IPS DF 6.9 (cell line): ENCODE data around the gene TEX19.

Source experiments
- DNase-seq: peaks from one replicate; pipeline ENCODE4 v3.0.0-alpha.2; 2013; ENCODE audit warnings: low read depth, low spot score
- H3K27ac ChIP-seq: one replicate; pipeline ENCODE4 v1.5.1; 2013; ENCODE audit warnings: low read length, control low read depth
- H3K27me3 ChIP-seq: 2 replicates; pipeline ENCODE4 v1.6.1; 2013; ENCODE audit warnings: mild to moderate bottlenecking, low read length; ENCODE audit not compliant: control insufficient read depth, insufficient read depth
- H3K36me3 ChIP-seq: 2 replicates; pipeline ENCODE4 v1.6.1; 2013; ENCODE audit warnings: low read length; ENCODE audit not compliant: control insufficient read depth, insufficient read depth
- H3K4me1 ChIP-seq: 2 replicates; pipeline ENCODE4 v1.6.1; 2013; ENCODE audit warnings: low read length; ENCODE audit not compliant: control insufficient read depth, insufficient read depth
- H3K4me3 ChIP-seq: 2 replicates; pipeline ENCODE4 v1.5.1; 2013; ENCODE audit warnings: mild to moderate bottlenecking, low read length
- H3K9me3 ChIP-seq: 2 replicates; pipeline ENCODE4 v1.6.1; 2013; ENCODE audit warnings: low read length, inconsistent platforms; ENCODE audit not compliant: control insufficient read depth, insufficient read depth
- WGBS: extraction: QIAGEN DNeasy Blood & Tissue Kit; methylation state at CpG from one replicate; pipeline ENCODE4 v1.1.7; 2013; ENCODE audit warnings: mixed read lengths, missing lambda C conversion rate; ENCODE audit not compliant: insufficient read length, insufficient coverage; 5-methylcytosine and 5-hydroxymethylcytosine counted together

Gene TEX19, protein sequence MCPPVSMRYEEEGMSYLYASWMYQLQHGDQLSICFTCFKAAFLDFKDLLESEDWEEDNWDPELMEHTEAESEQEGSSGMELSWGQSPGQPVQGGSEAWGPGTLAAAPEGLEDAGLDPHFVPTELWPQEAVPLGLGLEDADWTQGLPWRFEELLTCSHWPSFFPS

DNA sequence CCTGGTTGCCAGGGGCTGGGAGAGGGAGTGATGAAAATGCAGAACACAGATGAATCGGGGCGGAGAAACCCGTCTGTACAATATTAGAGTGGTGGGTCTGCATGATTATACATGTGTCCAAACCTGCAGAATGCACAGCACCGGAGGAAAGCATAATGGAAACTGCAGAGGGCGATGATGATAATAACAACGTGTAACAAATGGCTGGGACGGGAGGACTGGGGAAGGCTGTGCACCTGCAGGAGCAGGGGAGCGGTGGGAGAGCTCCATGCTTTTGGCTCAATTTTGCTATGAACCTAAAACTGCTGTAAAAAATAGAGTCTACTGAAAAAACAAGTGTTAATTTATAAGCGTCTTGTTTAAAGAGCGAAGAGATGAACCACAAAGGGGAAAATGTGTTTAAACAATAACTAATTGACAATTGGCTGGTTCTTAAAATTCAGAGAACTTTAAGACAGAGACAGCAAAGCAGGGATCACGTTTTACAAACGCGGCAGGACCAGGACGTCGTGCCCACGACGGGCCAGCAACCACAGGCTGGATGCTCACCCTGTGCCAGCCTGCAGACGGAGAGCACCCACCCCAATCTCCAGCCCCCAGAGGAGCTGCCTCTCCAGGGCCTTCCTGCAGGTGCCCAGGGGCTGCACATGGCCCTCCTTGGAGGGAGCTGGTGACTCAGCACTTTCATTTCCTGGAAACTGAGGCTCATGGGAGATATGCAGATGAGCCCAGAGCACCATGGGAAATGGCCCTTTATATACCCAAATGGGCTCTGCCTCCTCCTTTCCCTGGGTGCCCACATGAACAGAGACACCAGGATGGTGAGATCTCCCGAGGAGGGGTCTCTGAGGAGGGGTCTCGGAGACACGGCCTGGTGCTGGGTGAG is at the start of gene TEX19:
Gene TEX19 (plus strand): TSS at position 783 of the 886 bp plus-strand sequence. CDS start 2,904 bp downstream, outside the sequence.
- no peak within 1 kb of the TSS for H3K4me3 ChIP-seq
- H3K9me3 ChIP-seq = no peaks in the 10 kb centered on the region
- no peak within 1 kb of the TSS for H3K27ac ChIP-seq
- no CpG with 5 or more reads among the region's 21 CpGs for WGBS
- no peaks in the 10 kb centered on the region for H3K27me3 ChIP-seq
- peaks cover 7% of the 10 kb centered on the region for H3K4me1 ChIP-seq
- DNase-seq = no peak
- no peaks in the 10 kb centered on the region; the same call in 1 of the 2 replicates for H3K36me3 ChIP-seq

DNA sequence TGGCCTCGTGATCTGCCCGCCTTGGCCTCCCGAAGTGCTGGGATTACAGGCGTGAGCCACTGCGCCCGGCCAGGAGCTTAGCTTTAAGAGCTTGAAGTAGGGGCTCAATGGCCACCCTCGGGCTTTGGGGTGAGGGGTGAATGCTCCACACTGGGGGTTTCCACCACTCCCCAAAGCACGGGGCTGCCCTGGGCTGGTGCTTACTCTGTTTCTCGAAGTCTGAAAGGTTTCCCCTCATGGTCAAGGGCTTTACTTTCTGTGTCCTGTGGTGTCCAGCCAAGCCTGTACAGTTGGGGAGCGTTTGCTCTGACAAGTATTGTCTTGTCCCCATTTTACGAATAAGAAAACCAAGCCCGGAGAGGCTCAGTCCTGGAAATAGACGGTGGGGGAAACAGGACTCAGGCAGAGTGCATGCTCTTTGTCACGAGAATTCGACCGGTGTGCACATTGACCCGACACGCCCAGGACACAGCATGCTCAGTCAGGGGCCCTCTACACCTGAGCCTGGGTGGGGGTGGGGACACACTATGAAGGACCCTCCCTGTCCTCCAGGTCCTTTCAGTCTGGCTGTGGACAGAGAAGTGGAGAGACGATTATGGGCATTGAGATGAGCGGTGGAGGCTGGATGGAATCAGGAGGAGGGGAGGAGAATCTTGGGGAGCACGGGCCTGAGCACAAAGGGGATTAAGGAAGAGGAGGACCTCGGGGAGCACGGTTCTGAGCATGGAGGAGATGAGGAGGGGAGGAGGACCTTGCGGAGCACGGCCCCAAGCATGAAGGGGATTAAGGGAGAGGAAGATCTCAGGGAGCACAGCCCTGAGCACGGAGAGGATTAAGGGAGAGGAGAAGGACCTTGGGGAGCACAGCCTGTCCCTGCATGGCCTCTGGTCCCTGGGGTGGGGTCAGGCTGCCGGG is 49.1 kb upstream of the TEX19 start:
- no peaks in the 10 kb centered on the region for H3K27me3 ChIP-seq
- H3K9me3 ChIP-seq = no peaks in the 10 kb centered on the region
- DNase-seq = no peak
- H3K27ac ChIP-seq = no peak overlapping the region
- H3K36me3 ChIP-seq = no peaks in the 10 kb centered on the region
- H3K4me3 ChIP-seq = no peak overlapping the region
- H3K4me1 ChIP-seq = no peaks in the 10 kb centered on the region
- WGBS = no CpG with 5 or more reads among the region's 27 CpGs

DNA sequence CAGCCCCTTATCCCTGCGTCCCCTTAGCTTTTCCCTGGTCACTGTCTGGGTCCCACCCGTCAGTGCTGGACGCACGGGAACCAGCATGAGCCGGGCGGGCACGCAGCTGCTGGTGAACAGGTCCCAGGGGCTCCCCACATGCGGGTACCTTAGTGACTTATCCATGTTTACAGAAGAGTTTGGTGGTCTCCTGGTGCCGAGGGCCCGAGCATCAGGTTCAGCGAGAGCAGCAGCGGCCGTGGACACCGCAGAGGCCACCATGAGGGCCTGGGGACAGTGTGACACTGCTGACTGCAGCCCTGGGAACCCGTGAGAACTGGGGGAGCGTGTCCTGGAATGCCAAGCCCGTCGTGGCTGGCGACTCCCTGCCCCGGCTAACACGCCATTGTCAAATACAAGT is 48.2 kb upstream of the TEX19 start:
- DNase-seq = no peak
- Histone ChIP-seq H3K27ac (no peak overlapping the region), H3K4me3 (no peak overlapping the region), H3K4me1 (no peaks in the 10 kb centered on the region), H3K27me3 (no peaks in the 10 kb centered on the region), H3K36me3 (no peaks in the 10 kb centered on the region), H3K9me3 (no peaks in the 10 kb centered on the region)
- WGBS = no CpG with 5 or more reads among the region's 21 CpGs

DNA sequence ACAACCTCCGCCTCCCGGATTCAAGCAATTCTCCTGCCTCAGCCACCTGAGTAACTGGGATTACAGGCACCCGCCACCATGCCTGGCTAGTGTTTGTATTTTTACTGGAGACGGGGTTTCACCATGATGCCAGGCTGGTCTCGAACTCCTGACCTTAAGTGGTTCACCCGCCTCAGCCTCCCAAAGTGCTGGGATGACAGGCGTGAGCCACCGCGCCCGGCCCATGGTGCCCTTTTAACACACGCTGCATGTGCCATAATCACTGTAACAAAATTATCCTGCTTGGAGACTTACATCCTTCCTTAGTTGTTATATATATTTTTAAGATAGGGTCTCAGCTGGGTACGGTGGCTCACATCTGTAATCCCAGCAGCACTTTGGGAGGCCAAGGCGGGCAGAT is 47.1 kb upstream of the TEX19 start:
- H3K9me3 ChIP-seq = no peaks in the 10 kb centered on the region
- H3K27ac ChIP-seq = no peak overlapping the region
- no peaks in the 10 kb centered on the region for H3K36me3 ChIP-seq
- no peaks in the 10 kb centered on the region for H3K27me3 ChIP-seq
- WGBS = no CpG with 5 or more reads among the region's 13 CpGs
- H3K4me1 ChIP-seq = no peaks in the 10 kb centered on the region
- no peak overlapping the region for H3K4me3 ChIP-seq
- DNase-seq = no peak

DNA sequence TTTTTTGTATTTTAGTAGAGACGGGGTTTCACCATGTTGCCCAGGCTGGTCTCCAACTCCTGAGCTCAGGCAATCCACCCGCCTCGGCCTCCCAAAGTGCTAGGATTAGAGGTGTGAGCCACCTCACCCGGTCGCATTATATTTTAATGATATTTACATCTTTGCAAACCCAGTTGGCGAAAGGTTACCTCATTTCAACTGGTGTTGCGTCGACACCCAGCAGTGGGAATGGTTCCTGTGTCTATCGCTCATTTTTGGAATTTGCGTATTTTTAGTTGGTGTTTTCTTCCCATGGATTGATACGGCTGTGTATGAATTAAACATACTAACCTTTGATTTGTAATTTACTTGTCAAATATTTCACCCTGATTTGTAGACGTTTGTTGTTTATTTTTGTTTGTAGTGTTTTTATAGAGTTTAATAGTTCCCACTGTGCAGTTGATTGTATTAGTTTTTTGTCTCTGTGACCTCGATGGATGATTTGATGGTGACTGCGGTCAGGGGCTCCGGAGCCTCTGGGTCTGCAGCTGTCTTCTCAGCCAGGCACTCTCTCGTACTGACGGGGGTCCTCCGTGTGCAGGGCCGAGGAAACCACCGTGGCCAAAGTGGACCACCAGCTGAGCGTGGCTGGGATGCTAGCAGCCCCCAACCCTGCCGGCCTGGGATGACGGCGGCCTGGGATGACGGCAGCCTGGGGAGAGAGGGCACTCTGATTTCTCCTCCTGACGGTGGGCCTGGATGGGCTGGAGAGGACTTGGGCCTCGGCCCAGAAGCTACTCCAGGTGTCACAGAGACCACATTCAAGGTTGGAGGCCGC is 45.6 kb upstream of the TEX19 start:
- H3K36me3 ChIP-seq = no peaks in the 10 kb centered on the region
- no peak overlapping the region for H3K4me3 ChIP-seq
- H3K4me1 ChIP-seq = no peaks in the 10 kb centered on the region
- no peak for DNase-seq
- no peaks in the 10 kb centered on the region for H3K27me3 ChIP-seq
- no peak overlapping the region for H3K27ac ChIP-seq
- H3K9me3 ChIP-seq = no peaks in the 10 kb centered on the region
- 100% methylated on average over 1 of the region's 28 CpGs for WGBS

DNA sequence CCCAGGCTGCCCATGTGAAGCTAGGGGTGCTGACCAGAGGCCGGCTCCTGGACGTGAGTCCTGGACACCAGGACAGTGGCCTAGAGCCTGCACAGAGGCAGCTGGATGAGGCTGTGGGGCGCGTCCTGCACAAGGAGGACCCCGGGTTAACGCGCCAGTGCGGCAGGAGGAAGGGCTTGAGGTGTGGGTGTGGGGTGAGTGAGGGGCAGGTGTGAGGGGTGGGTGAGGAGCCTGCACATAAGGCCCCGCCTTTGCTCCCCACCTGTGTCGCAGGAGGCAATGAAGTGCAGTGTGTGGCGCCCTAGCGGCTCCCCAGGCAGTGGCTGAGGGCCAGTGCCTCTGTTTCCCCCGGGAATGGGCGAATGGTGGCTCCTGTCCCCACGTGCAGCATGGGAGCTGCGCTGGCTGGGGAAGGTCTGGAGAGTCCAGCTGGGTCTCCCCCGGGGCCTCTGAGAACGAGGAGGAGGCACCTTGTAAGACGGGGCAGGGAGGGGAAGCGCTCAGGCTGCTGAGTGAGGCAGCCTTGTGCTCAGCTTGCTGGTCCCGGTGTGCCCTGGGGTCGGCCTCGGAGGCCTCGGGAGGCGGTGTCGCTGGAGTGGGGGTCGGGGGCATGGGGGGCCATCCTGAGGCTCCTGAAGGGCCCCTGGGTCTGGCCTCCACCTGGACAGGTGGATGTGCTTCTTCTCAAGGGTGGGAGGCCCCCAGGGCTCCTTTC is 44.9 kb upstream of the TEX19 start:
- Histone ChIP-seq H3K36me3 (no peaks in the 10 kb centered on the region), H3K27ac (no peak overlapping the region), H3K9me3 (no peaks in the 10 kb centered on the region), H3K27me3 (no peaks in the 10 kb centered on the region), H3K4me1 (no peaks in the 10 kb centered on the region), H3K4me3 (no peak overlapping the region)
- no peak for DNase-seq
- no CpG with 5 or more reads among the region's 27 CpGs for WGBS

DNA sequence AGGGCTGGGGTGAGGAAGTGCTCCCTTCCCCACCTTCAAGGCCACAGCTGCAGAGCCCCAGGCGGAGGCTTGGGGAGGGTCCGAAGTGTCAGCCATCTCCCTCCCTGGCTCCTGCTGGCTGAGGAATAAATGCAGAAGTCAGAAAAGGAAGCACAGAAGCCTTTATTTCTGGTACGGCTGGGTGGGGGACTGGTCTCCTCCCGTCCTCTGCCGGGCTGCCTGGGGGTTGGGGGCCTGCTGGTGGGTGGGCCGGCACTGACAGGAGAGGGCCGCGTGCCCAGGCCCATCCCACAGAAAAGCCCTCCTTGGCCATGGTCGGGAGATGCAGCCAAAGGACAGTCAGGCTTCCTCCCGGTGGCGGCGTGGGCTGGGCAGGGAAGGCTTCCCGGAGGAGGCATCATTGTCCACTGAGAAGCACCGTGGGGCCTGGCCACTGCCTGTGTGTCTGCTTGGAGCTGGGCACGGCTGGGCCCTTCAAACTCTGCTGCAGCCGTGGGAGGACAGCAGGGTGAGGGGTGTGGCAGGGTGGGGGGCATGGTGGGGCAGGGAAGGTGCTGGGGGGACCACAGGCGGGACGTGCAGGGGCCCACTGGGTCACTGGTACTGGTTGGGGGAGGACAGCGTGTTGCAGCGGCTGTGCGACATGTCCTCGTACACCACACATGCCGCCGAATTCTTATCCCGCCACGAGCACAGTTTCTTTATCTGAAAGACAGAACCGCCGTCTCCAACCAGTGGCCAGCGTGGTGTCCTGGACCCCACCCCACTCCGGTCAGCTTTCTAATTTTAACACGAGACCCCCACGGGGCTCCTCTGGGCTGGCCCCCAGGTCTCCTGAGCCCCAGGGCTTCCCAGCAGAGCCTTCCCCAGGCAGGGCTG is 44.1 kb upstream of the TEX19 start:
- Histone ChIP-seq H3K36me3 (no peaks in the 10 kb centered on the region), H3K4me1 (no peaks in the 10 kb centered on the region), H3K4me3 (no peak overlapping the region), H3K9me3 (no peaks in the 10 kb centered on the region), H3K27ac (no peak overlapping the region), H3K27me3 (no peaks in the 10 kb centered on the region)
- no CpG with 5 or more reads among the region's 32 CpGs for WGBS
- no peak for DNase-seq

DNA sequence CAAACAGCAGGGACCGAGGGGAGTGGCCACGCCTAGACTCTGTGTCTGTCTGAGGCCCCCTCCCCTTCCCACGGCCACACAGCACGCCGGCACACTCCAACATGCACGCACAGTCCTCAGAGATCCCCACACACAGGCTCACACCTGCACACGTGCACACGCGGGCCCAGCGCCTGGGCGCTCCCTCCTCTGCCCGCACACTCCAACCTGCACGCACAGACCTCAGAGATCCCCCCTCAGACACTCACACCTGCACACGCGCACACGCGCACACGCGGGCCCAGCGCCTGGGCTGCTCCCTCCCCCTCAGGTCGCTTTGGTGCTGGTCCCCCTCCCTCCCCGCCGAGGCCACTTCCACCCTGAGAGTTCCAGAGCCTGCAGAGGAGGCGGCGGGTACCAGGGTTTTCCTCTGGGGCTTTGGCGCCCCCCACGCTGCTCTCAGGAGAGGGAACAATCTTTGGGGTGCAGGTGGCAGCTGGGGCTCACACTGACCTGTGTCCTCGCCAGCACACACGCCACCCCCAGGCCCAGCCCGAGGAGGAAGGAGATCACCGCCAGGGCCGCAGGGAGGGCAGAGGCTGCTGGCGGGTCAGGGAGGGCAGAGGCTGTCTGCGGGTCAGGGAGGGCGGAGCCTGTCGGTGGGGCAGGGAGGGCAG is 43.2 kb upstream of the TEX19 start:
- H3K9me3 ChIP-seq = no peaks in the 10 kb centered on the region
- H3K27ac ChIP-seq = no peak overlapping the region
- H3K36me3 ChIP-seq = no peaks in the 10 kb centered on the region
- no peaks in the 10 kb centered on the region for H3K4me1 ChIP-seq
- H3K4me3 ChIP-seq = no peak overlapping the region
- H3K27me3 ChIP-seq = no peaks in the 10 kb centered on the region
- no CpG with 5 or more reads among the region's 36 CpGs for WGBS
- no peak for DNase-seq
